Loucy (cell line): ENCODE data around the gene CERS5.
A peak's percentile ranks its signal among the peaks of the same experiment; 100 is the strongest.

Experiments
- H2AFZ ChIP-seq: fragments of 200-600 bp; sonication (generic); 2 replicates; pipeline ENCODE4 v1.6.0; 2016; ENCODE audit warnings: antibody characterized with exemption, mild to moderate bottlenecking, low read length, moderate library complexity
- H3F3A ChIP-seq: fragments of 200-600 bp; 2 replicates; pipeline ENCODE4 v1.6.0; 2016; ENCODE audit warnings: antibody characterized with exemption, low read depth, mild to moderate bottlenecking
- H3K27me3 ChIP-seq: fragments of 200-600 bp; sonication (generic); 2 replicates; pipeline ENCODE4 v1.6.1; 2014; ENCODE audit warnings: low read length, mild to moderate bottlenecking; ENCODE audit not compliant: insufficient read depth, poor library complexity, severe bottlenecking
- H3K36me3 ChIP-seq: fragments of 200-600 bp; sonication (generic); 2 replicates; pipeline ENCODE4 v1.6.1; 2016; ENCODE audit warnings: low read length; ENCODE audit not compliant: insufficient read depth
- H3K4me1 ChIP-seq: fragments of 200-600 bp; sonication (generic); 2 replicates; pipeline ENCODE4 v1.5.1; 2014; ENCODE audit warnings: low read length, mild to moderate bottlenecking; ENCODE audit not compliant: insufficient read depth, poor library complexity, severe bottlenecking
- H3K4me2 ChIP-seq: fragments of 200-600 bp; sonication (generic); 2 replicates; pipeline ENCODE4 v1.6.0; 2014; ENCODE audit warnings: antibody characterized with exemption, low read length, low read depth, mild to moderate bottlenecking; ENCODE audit not compliant: poor library complexity, severe bottlenecking
- H3K4me3 ChIP-seq: fragments of 200-600 bp; sonication (generic); 2 replicates; pipeline ENCODE4 v1.5.1; 2014; ENCODE audit warnings: low read length, mild to moderate bottlenecking, mixed read lengths; ENCODE audit not compliant: poor library complexity, severe bottlenecking
- H3K79me2 ChIP-seq: fragments of 200-600 bp; sonication (generic); 2 replicates; pipeline ENCODE4 v1.6.1; 2014; ENCODE audit warnings: low read length; ENCODE audit not compliant: insufficient read depth
- H3K9ac ChIP-seq: fragments of 200-600 bp; sonication (generic); 2 replicates; pipeline ENCODE4 v1.6.0; 2014; ENCODE audit warnings: mild to moderate bottlenecking, low read depth, low read length, moderate library complexity; ENCODE audit not compliant: poor library complexity, severe bottlenecking
- H3K9me2 ChIP-seq: fragments of 200-600 bp; sonication (generic); replicated peaks from 2 replicates; pipeline ENCODE4 v1.6.1; 2016; ENCODE audit warnings: low read depth, low read length, mixed read lengths
- H3K9me3 ChIP-seq: fragments of 200-600 bp; sonication (generic); 2 replicates; pipeline ENCODE4 v1.6.1; 2014; ENCODE audit warnings: mild to moderate bottlenecking, antibody characterized with exemption, low read length, low read depth; ENCODE audit not compliant: insufficient read depth
- H4K20me1 ChIP-seq: fragments of 200-600 bp; sonication (generic); 2 replicates; pipeline ENCODE4 v1.6.0; 2014; ENCODE audit warnings: antibody characterized with exemption, low read length, mild to moderate bottlenecking; ENCODE audit not compliant: insufficient read depth, poor library complexity, severe bottlenecking
- EZH2phosphoT487 ChIP-seq: fragments of 200-600 bp; IDR thresholded peaks from 2 replicates; pipeline ENCODE4 v1.6.1; 2018; ENCODE audit warnings: antibody characterized with exemption, mild to moderate bottlenecking, moderate library complexity, borderline replicate concordance
- TF ChIP-seq, protein P1 (sequence below): fragments of 200-600 bp; sonication (generic); conservative IDR thresholded peaks from 2 replicates; pipeline ENCODE4 v1.5.1; 2014; ENCODE audit warnings: mild to moderate bottlenecking, antibody characterized with exemption, low read length

Gene CERS5

DNA sequence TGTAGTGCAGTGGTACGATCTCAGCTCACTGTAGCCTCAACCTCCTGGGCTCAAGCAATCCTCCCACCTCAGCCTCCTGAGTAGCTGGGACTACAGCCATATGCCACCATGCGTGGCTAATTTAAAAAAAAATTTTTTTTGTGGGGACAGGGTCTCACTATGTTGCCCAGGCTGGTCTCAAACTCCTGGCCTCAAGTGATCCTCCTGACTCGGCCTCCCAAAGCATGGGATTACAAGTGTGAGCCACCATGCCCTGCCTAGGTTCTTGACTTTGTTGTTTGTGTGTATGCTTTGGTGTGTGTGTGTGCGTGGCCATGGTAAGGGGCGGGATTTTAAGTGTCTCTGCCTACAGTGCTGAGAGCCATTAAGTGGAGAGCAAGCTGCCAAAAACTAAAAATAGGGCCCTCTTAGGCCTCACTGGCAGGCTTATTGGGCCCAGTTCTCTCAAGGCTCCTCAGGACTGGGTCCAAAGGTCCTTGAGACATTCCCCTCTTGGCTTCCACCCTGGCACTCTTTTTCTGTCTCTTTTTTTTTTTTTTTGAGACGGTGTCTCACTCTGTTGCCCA, 50.0 kb downstream of the CERS5 start:
- no peaks in the 10 kb centered on the region for H3F3A ChIP-seq
- H3K36me3 ChIP-seq = peaks cover 16% of the 10 kb centered on the region; the same call in 1 of the 2 replicates
- no peaks in the 10 kb centered on the region for H3K27me3 ChIP-seq
- peaks cover 68% of the 10 kb centered on the region for H3K79me2 ChIP-seq
- H4K20me1 ChIP-seq = peaks cover 14% of the 10 kb centered on the region
- H3K4me1 ChIP-seq = peaks cover 19% of the 10 kb centered on the region
- no peaks in the 10 kb centered on the region for H3K9me2 ChIP-seq
- no peak overlapping the region for H3K9ac ChIP-seq
- TF ChIP-seq, protein P1, sequence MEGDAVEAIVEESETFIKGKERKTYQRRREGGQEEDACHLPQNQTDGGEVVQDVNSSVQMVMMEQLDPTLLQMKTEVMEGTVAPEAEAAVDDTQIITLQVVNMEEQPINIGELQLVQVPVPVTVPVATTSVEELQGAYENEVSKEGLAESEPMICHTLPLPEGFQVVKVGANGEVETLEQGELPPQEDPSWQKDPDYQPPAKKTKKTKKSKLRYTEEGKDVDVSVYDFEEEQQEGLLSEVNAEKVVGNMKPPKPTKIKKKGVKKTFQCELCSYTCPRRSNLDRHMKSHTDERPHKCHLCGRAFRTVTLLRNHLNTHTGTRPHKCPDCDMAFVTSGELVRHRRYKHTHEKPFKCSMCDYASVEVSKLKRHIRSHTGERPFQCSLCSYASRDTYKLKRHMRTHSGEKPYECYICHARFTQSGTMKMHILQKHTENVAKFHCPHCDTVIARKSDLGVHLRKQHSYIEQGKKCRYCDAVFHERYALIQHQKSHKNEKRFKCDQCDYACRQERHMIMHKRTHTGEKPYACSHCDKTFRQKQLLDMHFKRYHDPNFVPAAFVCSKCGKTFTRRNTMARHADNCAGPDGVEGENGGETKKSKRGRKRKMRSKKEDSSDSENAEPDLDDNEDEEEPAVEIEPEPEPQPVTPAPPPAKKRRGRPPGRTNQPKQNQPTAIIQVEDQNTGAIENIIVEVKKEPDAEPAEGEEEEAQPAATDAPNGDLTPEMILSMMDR = no peak
- TF ChIP-seq EZH2phosphoT487 = no peak
- no peak overlapping the region for H2AFZ ChIP-seq
- H3K4me2 ChIP-seq = peak overlapping the region; percentile 66
- H3K9me3 ChIP-seq = no peaks in the 10 kb centered on the region
- H3K4me3 ChIP-seq = no peak overlapping the region

DNA sequence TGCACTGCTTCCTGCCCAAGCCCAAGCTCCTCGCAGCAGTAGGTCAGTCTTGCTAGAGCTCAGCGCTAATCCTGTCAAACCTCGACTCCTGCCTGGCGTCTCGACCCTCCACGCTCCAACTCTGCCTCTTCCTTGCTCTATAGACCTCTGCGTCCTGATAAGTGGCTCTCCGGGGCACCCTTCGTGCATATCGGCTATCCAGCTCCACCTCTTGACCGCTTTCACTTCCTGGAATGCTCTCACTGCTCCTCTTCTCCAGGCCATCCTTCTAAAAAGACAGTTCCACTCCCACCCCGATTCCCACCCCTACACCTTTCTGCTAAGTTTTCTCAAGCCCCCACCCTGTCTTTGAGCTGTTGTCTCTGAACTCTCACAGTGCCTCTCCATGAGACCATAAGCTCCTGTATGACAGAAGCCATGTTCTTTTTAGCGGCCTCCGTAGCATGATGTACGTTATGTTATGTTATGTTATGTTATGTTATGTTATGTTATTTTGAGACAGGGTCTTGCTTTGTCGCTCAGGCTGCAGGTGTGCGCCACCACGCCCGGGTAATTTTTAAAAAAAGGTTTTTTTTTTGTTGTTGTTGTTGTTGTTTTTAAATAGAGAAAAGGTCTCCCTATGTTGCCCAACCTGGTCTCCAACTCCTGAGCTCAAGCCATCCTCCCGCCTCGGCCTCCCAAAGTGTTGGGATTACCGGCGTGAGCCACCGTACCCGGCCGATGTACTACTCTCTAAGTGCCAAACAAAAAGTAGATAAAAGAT, 54.5 kb downstream of the CERS5 start:
- Histone ChIP-seq H3K4me3 (peak overlapping the region; percentile 89), H3K36me3 (no peaks in the 10 kb centered on the region), H2AFZ (peak overlapping the region; percentile 62), H3K9ac (peak overlapping the region; percentile 79), H4K20me1 (peaks cover 14% of the 10 kb centered on the region), H3K4me2 (peak overlapping the region; percentile 78), H3K79me2 (peaks cover 52% of the 10 kb centered on the region), H3K9me3 (no peaks in the 10 kb centered on the region), H3F3A (no peaks in the 10 kb centered on the region), H3K4me1 (peaks cover 31% of the 10 kb centered on the region), H3K9me2 (no peaks in the 10 kb centered on the region), H3K27me3 (no peaks in the 10 kb centered on the region)
- no peak for TF ChIP-seq EZH2phosphoT487
- TF ChIP-seq, protein P1 = no peak

DNA sequence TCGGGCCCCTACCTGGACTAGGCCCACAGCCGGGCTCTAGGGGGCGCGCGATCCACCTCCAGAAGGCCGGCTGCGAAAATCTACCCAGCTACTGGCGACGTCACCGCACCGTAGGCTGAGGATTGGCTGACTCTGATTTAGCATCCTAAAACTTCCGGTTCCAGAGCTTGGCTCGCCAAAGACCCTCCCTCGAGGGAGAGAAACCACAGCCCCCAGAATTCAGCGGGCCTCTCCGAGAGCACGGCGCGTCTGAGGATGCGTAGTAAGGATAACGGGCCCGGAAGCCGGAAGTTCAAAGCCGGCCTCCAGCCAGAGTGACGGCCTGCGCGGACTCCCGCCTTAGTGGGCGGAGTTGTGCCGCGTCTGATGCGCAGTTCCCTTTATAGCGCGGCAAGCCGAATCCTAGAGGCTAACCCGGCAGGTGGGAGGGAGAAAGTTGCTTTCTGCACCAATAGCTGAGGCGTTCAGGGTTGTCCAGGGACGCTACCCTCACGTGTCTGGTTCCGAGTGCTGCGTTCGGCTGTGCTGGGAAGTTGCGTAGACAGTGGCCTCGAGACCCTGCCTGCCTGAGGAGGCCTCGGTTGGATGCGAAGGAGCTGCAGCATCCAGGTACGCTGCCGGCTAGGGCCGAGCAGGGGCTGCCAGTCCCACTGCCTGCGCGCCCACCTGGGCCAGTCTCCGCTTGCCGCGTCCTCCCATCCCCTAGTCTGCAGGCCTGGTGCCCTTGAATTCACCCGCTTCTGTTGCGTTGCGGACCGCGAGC, 55.3 kb downstream of the CERS5 start, which contains the start of gene COX14:
Gene COX14 (plus strand): TSS at position 544 of the 763 bp plus-strand sequence. CDS start 7,808 bp downstream, outside the sequence.
- no peaks in the 10 kb centered on the region for H3K9me3 ChIP-seq
- H3K36me3 ChIP-seq = no peaks in the 10 kb centered on the region
- H3K9me2 ChIP-seq = no peaks in the 10 kb centered on the region
- H3K9ac ChIP-seq = peak within 1 kb of the TSS; percentile 79
- TF ChIP-seq, protein P1 = peak; percentile 84
- TF ChIP-seq EZH2phosphoT487 = no peak
- H3K4me2 ChIP-seq = peak within 1 kb of the TSS; percentile 78
- peaks cover 46% of the 10 kb centered on the region for H3K79me2 ChIP-seq
- H4K20me1 ChIP-seq = peaks cover 14% of the 10 kb centered on the region
- H3F3A ChIP-seq = no peaks in the 10 kb centered on the region
- peak within 1 kb of the TSS; percentile 89 for H3K4me3 ChIP-seq
- no peaks in the 10 kb centered on the region for H3K27me3 ChIP-seq
- peak within 1 kb of the TSS; percentile 79 for H2AFZ ChIP-seq
- peaks cover 28% of the 10 kb centered on the region for H3K4me1 ChIP-seq
